Karpas-422 (cell line): Measurements from ENCODE around the gene PLEKHG4B. TPM values are rescaled to one million over a fixed set of nuclear protein-coding genes. Genes with fewer than 3 reads are reported as not detected.

Experiments used
- DNase-seq: peaks from one replicate; pipeline ENCODE4 v3.0.0-alpha.2; 2015
- H2AFZ ChIP-seq: fragments of 200-600 bp; sonication (generic); 2 replicates; pipeline ENCODE4 v1.6.1; 2014; ENCODE audit warnings: antibody characterized with exemption, low read length, mixed read lengths
- H3K27ac ChIP-seq: fragments of 200-600 bp; sonication (generic); 2 replicates; pipeline ENCODE4 v1.5.1; 2014; ENCODE audit warnings: mild to moderate bottlenecking, low read length, moderate library complexity
- H3K27me3 ChIP-seq: fragments of 200-600 bp; sonication (generic); 2 replicates; pipeline ENCODE4 v1.6.1; 2014; ENCODE audit warnings: low read length, mixed read lengths
- H3K36me3 ChIP-seq: fragments of 200-600 bp; sonication (generic); 2 replicates; pipeline ENCODE4 v1.6.1; 2014; ENCODE audit warnings: low read length, mixed read lengths; ENCODE audit not compliant: insufficient read depth
- H3K4me1 ChIP-seq: fragments of 200-600 bp; sonication (generic); 2 replicates; pipeline ENCODE4 v1.6.1; 2014; ENCODE audit warnings: mild to moderate bottlenecking, low read length, mixed read lengths
- H3K4me2 ChIP-seq: fragments of 200-600 bp; sonication (generic); 2 replicates; pipeline ENCODE4 v1.6.1; 2014; ENCODE audit warnings: low read length, low read depth, mild to moderate bottlenecking; ENCODE audit not compliant: poor library complexity, severe bottlenecking
- H3K4me3 ChIP-seq: fragments of 200-600 bp; sonication (generic); 2 replicates; pipeline ENCODE4 v1.5.1; 2014; ENCODE audit warnings: mild to moderate bottlenecking, antibody characterized with exemption, low read length, mixed read lengths
- H3K79me2 ChIP-seq: fragments of 200-600 bp; sonication (generic); 2 replicates; pipeline ENCODE4 v1.6.1; 2014; ENCODE audit warnings: mild to moderate bottlenecking, low read length, mixed read lengths
- H3K9ac ChIP-seq: fragments of 200-600 bp; sonication (generic); 2 replicates; pipeline ENCODE4 v1.6.0; 2014; ENCODE audit warnings: low read length
- H3K9me2 ChIP-seq: fragments of 200-600 bp; sonication (generic), shearing (Covaris generic); replicated peaks from 2 replicates; pipeline ENCODE4 v1.6.0; 2014; ENCODE audit warnings: mild to moderate bottlenecking, low read length, moderate library complexity; ENCODE audit not compliant: insufficient read depth
- H3K9me3 ChIP-seq: fragments of 300-700, 200-600 bp; sonication (generic); 2 replicates; pipeline ENCODE4 v1.6.1; 2014; ENCODE audit warnings: low read length, mixed read lengths
- H4K20me1 ChIP-seq: fragments of 200-600 bp; sonication (generic); 2 replicates; pipeline ENCODE4 v1.6.1; 2014; ENCODE audit warnings: mild to moderate bottlenecking, antibody characterized with exemption, low read length, low read depth; ENCODE audit not compliant: insufficient read depth
- total RNA-seq: library from RNA; depleted of rRNA; stranded (reverse); fragments of >200 nt; shearing (Covaris generic); gene quantifications from 2 replicates; pipeline ENCODE4 v1.2.3, GENCODE V29; 2014; ENCODE audit warnings: low replicate concordance

PLEKHG4B gene
- total RNA-seq, 1 experiment from 2014 or later = not detected

DNA sequence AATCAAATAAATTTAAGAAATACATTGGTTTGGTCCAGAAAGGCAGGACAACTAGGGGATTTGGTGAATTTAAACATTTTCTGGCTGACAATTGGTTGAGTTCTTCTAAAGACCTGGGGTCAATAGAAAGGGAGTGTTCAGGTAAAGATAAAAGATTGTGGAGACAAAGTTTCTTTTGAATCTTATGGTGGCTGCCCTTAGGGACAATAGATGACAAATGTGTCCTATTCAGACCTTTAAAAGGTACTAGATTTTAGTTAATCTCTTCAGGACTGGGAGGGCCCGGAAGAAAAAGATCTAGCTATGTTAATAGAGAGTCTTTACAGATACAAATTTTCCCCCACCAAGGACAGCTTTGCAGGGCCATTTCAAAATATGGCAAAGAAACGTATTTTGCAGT, 35.9 kb downstream of the PLEKHG4B start:
- H3K27ac ChIP-seq = no peak overlapping the region
- no peak overlapping the region for H3K9ac ChIP-seq

GRCh38 chr5:128446-128845, 36.5 kb downstream of the PLEKHG4B start:
- H3K27ac ChIP-seq = no peak overlapping the region
- no peak for DNase-seq
- no peak overlapping the region for H3K4me2 ChIP-seq
- no peak overlapping the region for H3K4me3 ChIP-seq
- H2AFZ ChIP-seq = no peak overlapping the region
- peaks cover 14% of the 10 kb centered on the region for H3K9me3 ChIP-seq
- no peaks in the 10 kb centered on the region for H3K36me3 ChIP-seq
- no peaks in the 10 kb centered on the region for H3K4me1 ChIP-seq
- H4K20me1 ChIP-seq = no peaks in the 10 kb centered on the region
- no peaks in the 10 kb centered on the region for H3K9me2 ChIP-seq
- no peak overlapping the region for H3K9ac ChIP-seq
- H3K79me2 ChIP-seq = no peaks in the 10 kb centered on the region
- 0 out of 2 replicates have a peak, but pooled peaks cover 5% of the 10 kb centered on the region for H3K27me3 ChIP-seq

More for the DNA sequence above, 35.9 kb downstream of the PLEKHG4B start:
- no peak overlapping the region for H3K4me3 ChIP-seq
- no peaks in the 10 kb centered on the region for H4K20me1 ChIP-seq
- H3K9me3 ChIP-seq = peaks cover 14% of the 10 kb centered on the region
- no peak overlapping the region for H3K4me2 ChIP-seq
- H3K27me3 ChIP-seq = 0 out of 2 replicates have a peak, but pooled peaks cover 5% of the 10 kb centered on the region
- H3K9me2 ChIP-seq = no peaks in the 10 kb centered on the region
- no peak for DNase-seq
- H2AFZ ChIP-seq = no peak overlapping the region
- H3K36me3 ChIP-seq = no peaks in the 10 kb centered on the region
- H3K4me1 ChIP-seq = no peaks in the 10 kb centered on the region
- H3K79me2 ChIP-seq = no peaks in the 10 kb centered on the region

DNA sequence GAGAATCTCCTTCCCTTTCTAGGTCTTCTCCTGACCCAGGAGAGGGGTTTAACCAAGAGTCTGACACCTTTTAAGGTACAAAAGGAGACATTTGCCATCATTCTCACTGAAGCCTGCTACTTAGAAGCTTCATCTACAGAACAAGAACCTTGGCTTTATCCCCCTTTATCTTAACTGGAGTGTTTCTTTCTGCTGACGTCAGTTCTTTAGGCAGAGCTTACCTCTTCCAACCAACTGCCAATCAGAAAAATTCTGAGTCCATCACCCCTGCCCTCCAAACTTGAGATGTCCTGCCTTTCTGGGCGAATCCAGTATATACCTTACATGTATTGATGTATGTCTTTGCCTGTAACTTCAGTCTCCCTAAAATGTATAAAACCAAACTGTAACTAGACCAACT, 37.2 kb downstream of the PLEKHG4B start:
- no peak overlapping the region for H3K4me3 ChIP-seq
- no peaks in the 10 kb centered on the region for H3K4me1 ChIP-seq

GRCh38 chr5:129820-130219, 37.9 kb downstream of the PLEKHG4B start:
- no peaks in the 10 kb centered on the region for H3K9me2 ChIP-seq
- 0 out of 2 replicates have a peak, but pooled peaks cover 5% of the 10 kb centered on the region for H3K27me3 ChIP-seq
- no peak overlapping the region for H3K4me2 ChIP-seq
- no peaks in the 10 kb centered on the region for H3K79me2 ChIP-seq
- no peaks in the 10 kb centered on the region for H3K36me3 ChIP-seq
- peaks cover 14% of the 10 kb centered on the region for H3K9me3 ChIP-seq
- no peak overlapping the region for H3K4me3 ChIP-seq
- H3K27ac ChIP-seq = no peak overlapping the region
- no peaks in the 10 kb centered on the region for H3K4me1 ChIP-seq
- H4K20me1 ChIP-seq = no peaks in the 10 kb centered on the region
- no peak overlapping the region for H3K9ac ChIP-seq
- H2AFZ ChIP-seq = no peak overlapping the region
- DNase-seq = no peak

More for the DNA sequence above, 37.2 kb downstream of the PLEKHG4B start:
- Histone ChIP-seq H2AFZ (no peak overlapping the region), H4K20me1 (no peaks in the 10 kb centered on the region), H3K27ac (no peak overlapping the region), H3K9me3 (peaks cover 14% of the 10 kb centered on the region), H3K9me2 (no peaks in the 10 kb centered on the region), H3K4me2 (no peak overlapping the region), H3K9ac (no peak overlapping the region), H3K27me3 (0 out of 2 replicates have a peak, but pooled peaks cover 5% of the 10 kb centered on the region), H3K36me3 (no peaks in the 10 kb centered on the region), H3K79me2 (no peaks in the 10 kb centered on the region)
- DNase-seq = no peak

DNA sequence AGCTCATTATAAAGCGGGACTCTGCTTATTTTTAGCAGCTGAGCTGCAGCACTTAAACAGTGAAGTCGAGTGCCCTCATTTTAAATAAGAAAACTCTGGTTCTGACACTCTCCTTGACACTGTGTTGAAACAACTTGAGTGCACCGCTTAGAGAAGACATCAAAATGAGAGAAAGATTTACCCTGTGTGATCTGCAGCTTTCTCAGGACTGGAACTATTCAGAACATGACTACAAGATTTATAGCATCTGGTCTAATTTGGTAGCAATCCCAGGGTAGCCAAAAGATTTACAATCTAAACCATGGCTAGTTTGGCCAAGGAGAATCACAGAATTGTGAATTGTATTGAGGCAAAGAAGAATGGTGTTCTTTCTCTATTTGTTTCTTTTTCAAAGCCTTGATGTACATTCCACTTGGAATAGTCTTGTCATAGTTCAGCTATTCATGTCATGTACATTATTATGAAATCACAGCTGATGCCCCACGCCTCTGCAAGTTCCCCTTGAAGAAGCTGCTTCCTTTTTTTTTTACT, 38.7 kb downstream of the PLEKHG4B start:
- no peak overlapping the region for H3K27ac ChIP-seq
- H3K4me3 ChIP-seq = no peak overlapping the region
- no peaks in the 10 kb centered on the region for H3K4me1 ChIP-seq
- no peak overlapping the region for H3K9ac ChIP-seq
- no peaks in the 10 kb centered on the region for H3K36me3 ChIP-seq
- no peaks in the 10 kb centered on the region for H4K20me1 ChIP-seq
- 0 out of 2 replicates have a peak, but pooled peaks cover 4% of the 10 kb centered on the region for H3K27me3 ChIP-seq
- no peak overlapping the region for H3K4me2 ChIP-seq
- H3K9me2 ChIP-seq = no peaks in the 10 kb centered on the region
- H3K79me2 ChIP-seq = no peaks in the 10 kb centered on the region
- no peak for DNase-seq
- H3K9me3 ChIP-seq = peaks cover 13% of the 10 kb centered on the region
- no peak overlapping the region for H2AFZ ChIP-seq

- H4K20me1 ChIP-seq = no peaks in the 10 kb centered on the region
- no peak overlapping the region for H3K27ac ChIP-seq
- H3K9ac ChIP-seq = no peak overlapping the region
- no peaks in the 10 kb centered on the region for H3K9me2 ChIP-seq
- no peaks in the 10 kb centered on the region for H3K27me3 ChIP-seq
- no peaks in the 10 kb centered on the region for H3K9me3 ChIP-seq
- no peak overlapping the region for H3K4me3 ChIP-seq
- H3K79me2 ChIP-seq = no peaks in the 10 kb centered on the region
- H3K4me1 ChIP-seq = no peaks in the 10 kb centered on the region
- DNase-seq = no peak
- no peak overlapping the region for H3K4me2 ChIP-seq
- H3K36me3 ChIP-seq = no peaks in the 10 kb centered on the region
- H2AFZ ChIP-seq = no peak overlapping the region
These were observed 44.9 kb downstream of the PLEKHG4B start for GRCh38 chr5:136901-137300.

- no peak overlapping the region for H3K27ac ChIP-seq
- H3K9me3 ChIP-seq = no peaks in the 10 kb centered on the region
- no peak overlapping the region for H2AFZ ChIP-seq
- no peaks in the 10 kb centered on the region for H3K27me3 ChIP-seq
- no peaks in the 10 kb centered on the region for H3K79me2 ChIP-seq
- DNase-seq = no peak
- no peaks in the 10 kb centered on the region for H3K9me2 ChIP-seq
- H4K20me1 ChIP-seq = no peaks in the 10 kb centered on the region
- H3K36me3 ChIP-seq = no peaks in the 10 kb centered on the region
- H3K4me3 ChIP-seq = no peak overlapping the region
- H3K4me1 ChIP-seq = no peaks in the 10 kb centered on the region
- H3K4me2 ChIP-seq = no peak overlapping the region
- no peak overlapping the region for H3K9ac ChIP-seq
These were observed 45.8 kb downstream of the PLEKHG4B start for GRCh38 chr5:137741-138140.

- no peaks in the 10 kb centered on the region for H3K4me1 ChIP-seq
- no peaks in the 10 kb centered on the region for H3K9me2 ChIP-seq
- no peaks in the 10 kb centered on the region for H3K9me3 ChIP-seq
- no peak for DNase-seq
- no peaks in the 10 kb centered on the region for H3K36me3 ChIP-seq
- H2AFZ ChIP-seq = no peak overlapping the region
- H3K27me3 ChIP-seq = no peaks in the 10 kb centered on the region
- no peak overlapping the region for H3K9ac ChIP-seq
- H3K4me3 ChIP-seq = no peak overlapping the region
- H3K27ac ChIP-seq = no peak overlapping the region
- no peaks in the 10 kb centered on the region for H4K20me1 ChIP-seq
- no peaks in the 10 kb centered on the region for H3K79me2 ChIP-seq
- no peak overlapping the region for H3K4me2 ChIP-seq
These were observed 47.0 kb downstream of the PLEKHG4B start for GRCh38 chr5:138936-139335.
